NCI-H128 (cell line): Measurements from ENCODE around the gene MRPL47.

Experiments used
- DNase-seq: peaks from one replicate; lab custom pipeline; 2025; ENCODE audit not compliant: unreplicated experiment; lab: John Stamatoyannopoulos, UW

Gene MRPL47

DNA sequence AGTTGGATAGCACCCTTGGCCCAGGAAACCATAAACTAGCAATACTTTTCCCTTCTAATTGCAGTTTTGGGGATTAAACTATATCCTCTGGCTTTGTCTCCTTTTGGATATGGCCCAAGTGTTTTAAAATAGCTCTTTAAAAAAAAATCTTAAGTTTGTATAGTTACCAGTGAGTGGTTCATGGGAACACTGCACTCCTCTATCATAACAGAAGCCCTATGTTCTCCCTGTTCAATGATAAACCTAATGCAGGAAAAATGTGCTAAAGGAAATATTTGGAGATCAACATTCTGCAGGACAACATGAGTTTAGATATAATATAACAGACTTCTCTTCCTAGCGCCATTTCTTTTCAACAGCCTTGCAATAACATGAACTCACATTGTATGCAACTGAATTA lies 13.1 kb downstream of the MRPL47 start:
- no peak for DNase-seq

GRCh38 chr3:179590669-179591068 lies 13.8 kb downstream of the MRPL47 start:
- no peak for DNase-seq

- DNase-seq, result no peak
Measured at GRCh38 chr3:179589143-179589542, 15.3 kb downstream of the MRPL47 start.

DNA sequence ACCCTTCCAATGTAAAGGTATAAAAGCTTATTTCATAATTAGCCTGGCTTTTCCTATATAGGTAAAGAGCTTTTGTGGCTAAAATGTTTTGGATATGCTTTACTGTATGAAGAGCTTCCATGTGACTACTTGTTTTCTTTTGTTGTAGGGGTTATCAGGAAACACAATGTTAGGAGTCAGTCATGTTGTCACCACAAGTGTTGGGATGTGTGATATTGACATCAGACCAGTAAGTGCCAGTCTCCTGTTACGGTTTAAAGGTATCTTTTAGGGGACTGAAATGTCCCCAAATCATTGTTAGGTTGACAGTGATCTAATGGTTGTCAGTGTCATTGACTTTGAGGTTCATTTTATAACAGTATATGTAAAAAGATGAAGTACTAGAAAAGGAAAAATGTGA lies 23.4 kb downstream of the MRPL47 start:
- no peak for DNase-seq

- no peak for DNase-seq
Measured at GRCh38 chr3:179565496-179565895, 38.9 kb downstream of the MRPL47 start.

DNA sequence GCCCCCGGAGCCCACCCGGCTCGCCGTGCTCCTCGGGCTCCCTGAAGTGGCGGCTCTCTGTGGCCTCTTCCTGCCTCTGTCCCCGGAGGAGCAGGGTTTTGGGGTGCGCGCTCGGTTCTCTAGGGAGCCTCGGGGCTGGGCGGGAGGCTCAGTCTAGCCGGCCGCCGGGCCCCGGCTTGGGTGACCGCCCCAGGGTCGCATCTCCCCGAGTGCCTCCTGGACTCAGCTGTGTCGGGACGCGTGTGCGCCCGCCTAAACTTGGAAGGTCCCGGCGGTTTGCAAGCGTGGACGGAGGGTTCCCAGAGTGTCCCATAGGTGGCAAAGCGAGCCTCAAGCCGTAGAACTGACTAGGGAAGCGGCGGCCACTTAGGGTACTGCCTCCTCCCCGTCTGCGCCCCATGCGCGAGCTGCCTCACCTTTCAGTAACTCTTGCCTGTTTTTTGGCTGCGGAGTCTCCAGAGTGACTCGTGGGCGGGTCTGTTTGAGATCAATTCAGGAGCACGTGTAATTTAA lies 41.1 kb downstream of the MRPL47 start:
- peak; percentile 40 for DNase-seq

DNA sequence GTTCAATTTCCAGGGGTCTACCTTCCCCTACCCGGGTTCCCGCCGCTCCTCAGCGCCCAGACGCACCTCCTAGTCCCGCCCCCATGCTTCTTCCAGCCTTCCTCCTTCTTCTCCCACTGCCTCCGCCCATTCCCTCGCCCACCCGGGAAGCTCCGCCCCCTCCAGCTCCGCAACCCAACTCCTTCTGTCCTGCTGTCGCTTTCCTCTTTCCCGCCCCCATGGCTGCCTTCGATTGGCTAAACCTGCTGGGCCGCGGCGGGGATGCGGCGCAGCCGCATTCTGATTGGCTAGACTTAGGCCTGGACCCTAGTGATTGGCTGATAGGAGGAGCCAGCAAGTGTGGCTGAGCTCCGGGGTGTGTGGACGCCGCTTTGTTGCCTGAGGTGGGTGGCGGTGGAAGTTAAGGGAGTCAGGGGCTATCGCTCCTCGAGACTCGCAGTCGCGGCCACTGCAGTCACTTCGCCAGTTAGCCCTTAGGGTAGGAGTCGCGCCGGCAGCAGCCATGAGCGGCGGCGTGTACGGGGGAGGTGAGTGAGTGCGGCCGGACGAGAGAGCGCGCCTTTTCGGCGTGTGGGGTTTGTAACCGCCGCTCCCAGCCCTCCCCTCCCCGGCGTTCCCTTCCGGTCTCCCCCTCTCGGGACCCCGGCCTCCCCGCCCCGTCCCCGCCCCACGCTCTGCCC lies 41.7 kb downstream of the MRPL47 start, which contains the start of gene ACTL6A:
Gene ACTL6A, plus strand, starts transcription at position 336 of the 680 bp plus-strand sequence. Its CDS starts 167 bp downstream, at position 503.
- peak; percentile 99 for DNase-seq

GRCh38 chr3:179560791-179561190 lies 43.6 kb downstream of the MRPL47 start:
- no peak for DNase-seq

GRCh38 chr3:179558742-179559364 lies 45.6 kb downstream of the MRPL47 start:
- peak; percentile 11 for DNase-seq

- DNase-seq, result no peak
Measured at GRCh38 chr3:179551349-179552105, 52.9 kb downstream of the MRPL47 start.

DNA sequence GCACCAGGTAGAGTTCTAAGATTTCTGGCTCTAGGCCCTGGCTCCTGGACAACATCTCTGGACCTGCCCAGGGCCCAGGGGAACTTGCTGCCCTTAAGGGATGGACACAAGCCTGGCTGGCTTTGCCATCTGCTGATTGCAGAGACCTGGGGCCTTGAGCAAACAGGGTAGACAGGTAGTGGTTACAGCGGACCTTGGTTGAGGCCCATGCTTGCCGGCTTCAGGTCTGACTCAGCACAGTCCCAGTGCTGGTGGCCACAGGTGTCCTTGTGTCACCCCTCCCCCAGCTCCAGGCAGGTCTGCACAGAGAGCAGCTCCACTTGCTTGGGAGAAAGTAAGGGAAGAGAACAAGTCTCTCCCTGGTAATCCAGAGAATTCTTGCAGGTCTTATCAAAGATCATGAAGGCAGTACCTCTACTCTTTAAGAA lies 57.6 kb downstream of the MRPL47 start:
- DNase-seq, result no peak

- DNase-seq, result no peak
Measured at GRCh38 chr3:179544981-179545645, 59.3 kb downstream of the MRPL47 start.

- no peak for DNase-seq
Measured at GRCh38 chr3:179542375-179542774, 62.1 kb downstream of the MRPL47 start.

DNA sequence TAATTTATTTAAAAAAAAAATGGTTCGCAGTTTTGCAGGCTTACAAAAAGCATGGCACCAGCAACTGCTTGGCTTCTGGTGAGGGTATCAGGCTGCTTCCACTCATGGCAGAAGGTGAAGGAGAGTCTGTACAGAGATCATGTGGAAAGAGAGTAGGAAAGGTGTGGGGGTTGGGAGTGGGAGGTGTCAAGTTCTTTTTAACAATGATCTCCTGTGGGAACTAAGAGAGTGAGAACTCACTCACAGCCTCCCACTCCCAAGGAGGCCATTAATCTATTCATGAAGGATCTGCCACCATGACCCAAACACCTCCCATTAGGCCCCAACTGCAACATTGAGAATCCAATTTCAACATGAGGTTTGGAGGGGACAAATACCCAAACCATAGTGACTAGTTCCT lies 62.8 kb downstream of the MRPL47 start:
- no peak for DNase-seq

GRCh38 chr3:179541094-179541493 lies 63.3 kb downstream of the MRPL47 start:
- no peak for DNase-seq
